Measurements from ENCODE around the gene PLA2G2F. TPM values are rescaled to one million over a fixed set of nuclear protein-coding genes. Genes with fewer than 3 reads are reported as not detected.

Gene PLA2G2F
- polyA plus RNA-seq, 1 experiment, result not detected

DNA sequence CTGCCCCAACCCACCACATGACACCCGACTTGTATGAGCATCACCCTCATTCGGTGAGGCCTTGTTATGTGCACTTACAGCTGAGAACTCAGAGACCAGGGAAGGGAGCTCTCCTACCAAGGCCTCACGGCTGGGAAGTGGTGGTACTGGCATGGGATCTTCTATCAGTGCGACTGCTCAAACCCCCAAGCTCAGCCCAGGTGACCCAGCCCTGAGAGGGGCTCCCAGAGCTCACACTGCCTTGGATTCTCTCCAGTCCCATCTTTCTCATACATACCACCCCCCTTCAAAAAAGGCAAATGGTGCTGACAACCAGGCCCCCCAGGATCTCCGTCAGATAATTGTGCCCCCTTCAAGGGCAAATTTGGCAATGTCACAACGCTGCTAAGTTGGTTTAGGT lies 777 bp upstream of the PLA2G2F start:
- Histone ChIP-seq H3K4me3 (ENCODE audit: low read depth, low read length) (no peak overlapping the region), H3K27me3 (ENCODE audit: control insufficient read depth, insufficient read depth, low read length) (no peaks in the 10 kb centered on the region), H3K36me3 (ENCODE audit: control insufficient read depth, insufficient read depth, low read length) (no peaks in the 10 kb centered on the region)
- no peak for TF ChIP-seq CTCF (IDR thresholded peaks at IDR 0.05; ENCODE audit: insufficient read depth, low read depth, low read length)
- POLR2A ChIA-PET, result no interaction called here
- no peak for DNase-seq (ENCODE audit: low read depth)
- CTCF ChIA-PET, result interaction anchor here (0.6 kb wide), 1 partner anchor 27 kb away, joined by 3 read pairs; no protein-coding TSS in a partner anchor

DNA sequence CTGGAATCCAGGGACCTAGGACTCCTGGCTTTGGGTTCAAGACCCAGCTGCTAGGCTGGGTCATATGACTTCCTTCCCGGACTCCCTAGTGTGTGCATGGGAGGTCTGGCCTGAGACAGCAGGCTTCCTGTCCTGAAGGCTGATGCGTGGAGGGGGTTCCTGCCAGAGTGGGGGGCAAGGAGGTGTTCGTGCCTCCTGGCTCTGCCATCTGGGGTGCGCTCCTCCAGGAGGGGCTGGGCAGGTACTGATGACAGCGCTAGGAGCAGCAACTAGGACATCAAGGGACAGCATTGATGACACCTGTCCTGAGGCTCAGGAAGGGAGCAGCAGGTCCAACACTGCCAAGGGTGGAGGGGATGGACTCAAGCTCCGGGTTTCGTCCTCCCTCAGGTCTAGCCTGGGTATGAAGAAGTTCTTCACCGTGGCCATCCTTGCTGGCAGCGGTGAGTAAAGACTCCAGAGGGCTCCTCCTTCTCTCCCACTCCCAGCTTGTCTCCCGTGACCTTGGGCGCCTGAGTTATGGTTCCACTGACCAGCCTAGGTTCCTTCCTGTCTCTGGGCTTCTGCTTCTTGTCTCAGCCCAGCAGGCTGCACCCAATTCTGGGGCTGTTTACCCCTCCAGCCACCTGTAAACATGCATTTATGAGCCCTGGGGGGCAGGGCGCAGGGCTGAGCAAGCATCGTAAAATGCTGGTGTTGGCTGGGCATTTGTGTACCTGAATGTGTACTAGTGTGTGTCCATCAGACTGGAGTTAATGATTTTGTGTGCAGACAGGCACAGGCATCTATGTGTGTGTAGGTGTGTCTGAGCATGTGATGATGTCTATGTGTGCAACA lies 871 bp downstream of the PLA2G2F start:
- ChIA-PET CTCF (no interaction called here), POLR2A (no interaction called here)
- no peak for DNase-seq (ENCODE audit: low read depth)
- TF ChIP-seq CTCF (IDR thresholded peaks at IDR 0.05; ENCODE audit: insufficient read depth, low read depth, low read length), result no peak
- Histone ChIP-seq H3K27me3 (ENCODE audit: control insufficient read depth, insufficient read depth, low read length) (peaks cover 2% of the 10 kb centered on the region; the same call in 1 of the 2 replicates), H3K36me3 (ENCODE audit: control insufficient read depth, insufficient read depth, low read length) (no peaks in the 10 kb centered on the region), H3K4me3 (ENCODE audit: low read depth, low read length) (no peak overlapping the region)

DNA sequence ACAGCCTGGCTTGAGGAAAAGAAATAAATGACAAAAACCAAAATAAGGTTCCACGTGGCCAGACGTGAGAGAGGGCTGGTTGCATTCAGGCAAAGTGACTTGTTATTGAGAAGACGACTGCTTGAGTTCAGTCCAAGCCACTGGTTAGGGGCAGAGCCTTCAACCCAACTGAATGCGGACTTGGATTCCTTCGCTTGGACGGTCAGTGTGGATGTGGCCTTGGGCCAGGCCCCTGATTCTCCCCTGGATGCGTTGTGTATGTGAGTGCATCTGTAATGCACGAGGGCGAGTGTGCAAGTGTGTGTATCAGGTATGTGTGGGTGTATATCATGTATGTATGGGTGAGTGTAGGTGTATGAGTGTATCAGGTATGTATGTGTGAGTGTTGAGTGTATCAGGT lies 1.9 kb downstream of the PLA2G2F start:
- TF ChIP-seq CTCF (IDR thresholded peaks at IDR 0.05; ENCODE audit: insufficient read depth, low read depth, low read length), result no peak
- no peak overlapping the region for H3K4me3 ChIP-seq (ENCODE audit: low read depth, low read length)
- peaks cover 2% of the 10 kb centered on the region; the same call in 1 of the 2 replicates for H3K27me3 ChIP-seq (ENCODE audit: control insufficient read depth, insufficient read depth, low read length)
- POLR2A ChIA-PET, result no interaction called here
- no peaks in the 10 kb centered on the region for H3K36me3 ChIP-seq (ENCODE audit: control insufficient read depth, insufficient read depth, low read length)
- CTCF ChIA-PET, result no interaction called here
- DNase-seq (ENCODE audit: low read depth), result no peak

GRCh38 chr1:20141466-20141865 lies 2.3 kb downstream of the PLA2G2F start:
- CTCF ChIA-PET, result interaction anchor here (1.4 kb wide), 1 partner anchor 11 kb away, joined by 7 read pairs; no protein-coding TSS in a partner anchor
- POLR2A ChIA-PET, result no interaction called here
- Histone ChIP-seq H3K27me3 (ENCODE audit: control insufficient read depth, insufficient read depth, low read length) (peaks cover 2% of the 10 kb centered on the region; the same call in 1 of the 2 replicates), H3K4me3 (ENCODE audit: low read depth, low read length) (no peak overlapping the region), H3K36me3 (ENCODE audit: control insufficient read depth, insufficient read depth, low read length) (no peaks in the 10 kb centered on the region)
- DNase-seq (ENCODE audit: low read depth), result no peak
- TF ChIP-seq CTCF (IDR thresholded peaks at IDR 0.05; ENCODE audit: insufficient read depth, low read depth, low read length), result no peak

- no peak for DNase-seq (ENCODE audit: low read depth)
- ChIA-PET CTCF (interaction anchor here (1.4 kb wide), 1 partner anchor 10 kb away, joined by 7 read pairs; no protein-coding TSS in a partner anchor), POLR2A (no interaction called here)
- Histone ChIP-seq H3K27me3 (ENCODE audit: control insufficient read depth, insufficient read depth, low read length) (peaks cover 2% of the 10 kb centered on the region; the same call in 1 of the 2 replicates), H3K36me3 (ENCODE audit: control insufficient read depth, insufficient read depth, low read length) (no peaks in the 10 kb centered on the region), H3K4me3 (ENCODE audit: low read depth, low read length) (no peak overlapping the region)
- no peak for TF ChIP-seq CTCF (IDR thresholded peaks at IDR 0.05; ENCODE audit: insufficient read depth, low read depth, low read length)
Measured at GRCh38 chr1:20142001-20142710, 3.0 kb downstream of the PLA2G2F start.

Data from BJ (cell line).